Hematopoietic multipotent progenitor cell treated with erythropoietin and hydrocortisone succinate and interleukin-3 and kit ligand, for 15 days (in vitro differentiated cells): ENCODE results near the gene FHAD1.

Experiments
- DNase-seq: peaks from one replicate; pipeline ENCODE4 v3.0.0-alpha.2; 2015; ENCODE audit warnings: low spot score

FHAD1 gene

GRCh38 chr1:15218287-15219279 is 28.4 kb upstream of the FHAD1 start:
- no peak for DNase-seq

- DNase-seq: no peak
Observed at GRCh38 chr1:15219280-15220023, 27.6 kb upstream of the FHAD1 start.

DNA sequence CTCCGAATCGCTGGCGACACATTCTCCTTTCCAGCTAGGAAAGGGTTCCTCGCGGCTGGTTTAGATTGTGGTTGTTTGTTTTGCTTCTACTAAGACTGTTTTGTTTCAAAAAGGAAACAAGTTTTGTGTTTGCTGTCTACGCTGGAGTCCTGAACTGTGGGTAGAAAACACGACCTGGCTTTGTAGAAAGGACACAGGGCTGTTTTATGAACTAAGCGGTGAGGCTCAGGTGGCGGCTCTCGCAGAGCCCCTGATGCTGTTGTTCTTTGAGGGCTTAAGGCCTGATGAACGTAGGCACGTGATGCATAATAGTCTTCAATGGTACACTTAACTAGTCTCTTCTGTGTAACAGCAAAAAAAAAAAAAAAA is 27.0 kb upstream of the FHAD1 start:
- DNase-seq: no peak

DNA sequence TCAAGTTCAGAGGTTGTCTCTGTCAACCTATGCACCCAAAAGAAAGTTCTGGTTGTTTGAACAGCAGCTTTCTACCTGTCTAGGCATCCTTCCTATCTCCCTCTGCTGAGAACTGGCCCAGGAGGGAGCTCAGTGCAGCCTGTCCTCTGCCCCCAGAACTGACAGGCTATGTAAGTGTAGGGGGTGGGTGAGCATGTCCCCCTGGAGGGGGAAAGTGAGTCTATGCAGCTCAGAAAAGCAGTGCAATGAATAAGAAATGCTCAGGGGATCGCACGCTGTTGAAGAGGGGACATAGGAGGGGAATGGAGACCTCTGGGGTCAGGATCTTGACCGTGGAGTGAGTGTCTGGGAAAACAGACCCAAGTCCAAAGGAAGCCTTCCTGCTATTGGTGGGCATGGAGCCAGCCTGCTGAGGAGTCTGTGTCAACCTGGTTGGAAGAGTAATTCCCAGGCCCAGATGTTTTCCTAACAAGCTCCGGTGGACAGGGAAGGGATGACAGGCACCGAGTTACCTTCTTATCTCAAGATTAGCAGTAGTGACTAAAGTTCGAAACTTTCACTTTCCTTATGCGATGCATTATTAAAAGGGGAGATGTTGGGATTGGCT is 26.1 kb upstream of the FHAD1 start:
- no peak for DNase-seq

DNA sequence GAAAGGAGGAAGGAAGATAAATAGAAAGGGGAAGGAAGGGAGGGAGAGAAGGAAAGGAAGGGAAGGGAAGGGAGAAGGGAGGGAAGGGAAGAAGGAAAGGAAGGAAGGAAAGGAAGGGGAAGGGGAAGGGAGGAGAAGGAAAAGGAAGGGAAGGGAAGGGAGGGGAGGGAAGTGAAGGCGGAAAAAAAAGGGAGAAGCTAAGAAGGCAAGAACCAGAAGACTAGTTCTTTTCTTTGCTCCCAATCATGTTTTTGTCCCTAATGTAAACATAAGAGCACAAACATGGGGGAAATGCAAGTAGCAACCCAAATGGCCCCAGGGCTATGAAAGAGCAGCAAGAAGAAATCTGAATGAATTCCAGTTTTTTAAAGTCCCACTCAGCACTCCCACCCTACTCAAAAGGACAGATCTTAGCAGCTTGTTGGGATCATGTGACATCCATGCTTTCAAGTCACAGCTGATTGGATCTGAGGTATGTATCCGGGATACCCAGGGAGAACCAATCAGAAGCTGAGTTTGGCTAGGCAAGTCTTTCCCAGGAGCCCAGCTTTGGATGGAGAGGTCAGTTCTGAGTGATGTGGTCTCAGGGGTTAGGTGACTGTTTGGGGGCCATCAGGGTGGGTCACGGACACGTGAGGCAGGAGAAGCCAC is 24.2 kb upstream of the FHAD1 start:
- DNase-seq: no peak

GRCh38 chr1:15224259-15224869 is 22.7 kb upstream of the FHAD1 start:
- DNase-seq: no peak

DNA sequence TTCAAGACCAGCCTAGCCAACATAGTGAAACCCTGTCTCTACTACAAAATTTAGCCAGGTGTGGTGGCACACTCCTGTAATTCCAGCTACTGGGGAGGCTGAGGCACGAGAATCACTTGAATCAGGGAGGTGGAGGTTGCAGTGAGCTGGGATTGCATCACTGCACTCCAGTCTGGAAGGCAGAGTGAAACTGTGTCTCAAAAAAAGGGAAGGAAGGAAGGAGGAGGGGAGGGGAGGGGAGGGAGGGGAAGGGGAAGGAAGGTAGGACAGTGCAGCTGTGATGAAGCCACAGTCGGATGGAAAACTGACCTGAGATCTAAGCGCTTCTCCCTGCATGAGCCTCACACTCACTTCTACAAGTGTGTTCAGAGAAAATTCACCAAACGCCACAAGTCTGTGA is 22.0 kb upstream of the FHAD1 start:
- DNase-seq: no peak

- no peak for DNase-seq
Observed at GRCh38 chr1:15225461-15225860, 21.6 kb upstream of the FHAD1 start.

DNA sequence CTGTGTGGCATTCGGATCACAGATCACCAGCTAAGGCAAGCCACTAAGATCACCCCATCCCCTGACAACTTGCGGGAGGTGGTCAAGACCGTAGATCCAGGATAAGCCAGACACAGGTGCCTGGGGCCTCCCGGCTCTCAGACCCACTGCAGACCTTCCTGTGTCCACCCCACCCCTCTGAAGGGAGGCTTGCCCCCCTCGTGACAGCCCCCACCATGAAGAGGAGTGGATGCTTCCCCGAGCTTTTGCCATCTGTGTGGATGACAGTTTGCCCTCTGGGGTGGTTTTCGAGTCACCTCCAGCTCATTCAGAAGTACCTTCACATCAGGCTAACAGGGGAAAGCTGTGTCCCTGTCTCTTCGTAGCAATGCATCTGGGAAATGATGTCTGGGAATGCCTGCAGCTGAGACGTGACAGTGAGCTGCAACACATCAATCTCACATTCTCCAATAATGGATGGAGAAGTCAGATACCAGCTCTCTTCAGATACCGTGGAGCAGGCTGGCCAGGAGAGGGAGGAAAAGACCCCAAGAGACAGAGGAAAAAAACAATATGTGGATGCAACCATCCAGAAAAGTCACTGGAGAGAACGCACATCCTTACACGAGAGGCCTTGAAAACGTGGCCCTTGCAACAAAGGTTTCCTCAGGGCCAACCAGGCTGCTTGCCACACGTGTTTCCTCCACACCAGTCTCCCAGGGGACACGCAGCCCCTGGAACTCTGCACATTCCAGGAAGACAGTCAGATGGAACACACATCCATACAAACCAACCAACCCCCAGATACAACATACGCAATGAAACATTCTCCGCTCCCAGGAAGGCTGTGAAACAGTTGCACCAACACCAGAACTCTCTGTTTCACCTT is 20.4 kb upstream of the FHAD1 start:
- DNase-seq: no peak

DNA sequence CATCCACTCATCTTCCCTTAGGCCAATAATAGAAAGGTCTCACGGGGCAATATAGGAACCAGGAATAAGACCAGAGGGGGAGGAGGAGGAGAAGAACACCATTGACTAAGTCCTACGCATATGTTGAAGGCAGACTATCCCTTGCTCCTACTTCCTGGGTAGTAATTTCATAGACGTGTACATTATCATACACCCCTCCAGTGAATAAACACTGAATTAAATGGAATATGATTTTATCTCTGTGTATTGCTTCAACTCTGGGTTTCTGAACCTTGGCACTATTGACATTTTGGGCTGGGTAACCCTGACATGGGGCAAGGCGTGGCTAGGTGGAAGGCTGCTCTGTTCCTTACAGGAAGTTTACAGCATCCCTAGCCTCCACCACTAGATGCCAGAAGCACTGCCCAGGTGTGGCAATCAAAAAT is 17.3 kb upstream of the FHAD1 start:
- DNase-seq: no peak

DNA sequence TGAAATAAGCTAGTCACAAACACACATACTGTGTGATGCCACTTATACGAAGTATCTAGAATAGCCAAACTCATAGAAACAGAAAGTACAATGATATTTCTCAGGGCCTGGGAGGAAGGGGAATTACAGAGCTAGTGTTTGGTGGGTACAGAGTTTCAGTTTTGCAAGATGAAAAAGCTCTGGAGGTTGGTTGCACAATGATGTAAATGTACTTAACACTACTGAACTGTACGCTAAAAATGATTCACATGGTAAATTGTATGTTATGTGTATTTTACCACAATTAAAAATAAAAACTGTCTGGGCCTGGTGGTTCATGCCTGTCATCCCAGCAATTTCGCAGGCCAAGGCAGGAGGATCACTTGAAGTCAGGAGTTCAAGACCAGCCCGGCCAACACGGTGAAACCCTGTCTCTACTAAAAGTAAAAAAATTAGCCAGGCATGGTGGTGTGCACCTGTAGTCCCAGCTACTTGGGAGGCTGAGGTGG is 15.3 kb upstream of the FHAD1 start:
- DNase-seq: no peak

DNA sequence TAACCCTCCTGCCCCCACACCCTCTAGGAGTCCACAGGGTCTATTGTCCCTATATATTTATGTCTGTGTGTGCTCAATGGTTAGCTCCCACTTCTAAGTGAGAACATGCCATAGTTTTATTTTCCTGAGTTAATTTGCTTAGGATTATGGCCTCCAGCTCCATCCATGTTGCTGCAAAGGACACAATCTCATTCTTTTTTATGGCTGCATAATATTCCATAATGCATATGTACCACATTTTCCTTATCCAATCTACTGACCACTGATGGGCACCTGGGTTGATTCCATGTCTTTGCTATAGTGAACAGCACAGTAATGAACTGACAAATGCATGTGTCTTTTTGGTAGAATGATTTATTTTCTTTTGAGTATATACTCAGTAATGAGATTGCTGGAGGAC is 13.3 kb upstream of the FHAD1 start:
- no peak for DNase-seq

DNA sequence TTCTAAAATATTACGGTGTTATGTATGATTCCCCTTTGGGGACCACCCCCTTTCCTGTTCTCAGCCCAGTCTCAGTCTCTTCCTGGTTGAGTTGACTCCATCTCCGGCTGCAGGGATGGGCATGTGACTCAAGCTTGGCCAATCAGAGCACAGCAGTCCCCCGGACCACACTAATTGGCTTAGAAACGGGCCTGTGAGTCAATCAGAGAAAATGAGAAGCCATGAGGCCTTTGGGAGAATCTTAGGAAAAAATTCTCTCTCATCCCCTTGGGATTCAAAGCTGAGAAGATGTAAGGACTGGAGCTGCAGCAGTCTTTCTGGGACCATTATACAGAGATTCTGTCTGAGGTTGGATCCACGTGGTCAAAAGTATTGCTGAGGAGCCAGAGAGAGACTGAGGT is 10.7 kb upstream of the FHAD1 start:
- no peak for DNase-seq

GRCh38 chr1:15236746-15237145 is 10.3 kb upstream of the FHAD1 start:
- no peak for DNase-seq

DNA sequence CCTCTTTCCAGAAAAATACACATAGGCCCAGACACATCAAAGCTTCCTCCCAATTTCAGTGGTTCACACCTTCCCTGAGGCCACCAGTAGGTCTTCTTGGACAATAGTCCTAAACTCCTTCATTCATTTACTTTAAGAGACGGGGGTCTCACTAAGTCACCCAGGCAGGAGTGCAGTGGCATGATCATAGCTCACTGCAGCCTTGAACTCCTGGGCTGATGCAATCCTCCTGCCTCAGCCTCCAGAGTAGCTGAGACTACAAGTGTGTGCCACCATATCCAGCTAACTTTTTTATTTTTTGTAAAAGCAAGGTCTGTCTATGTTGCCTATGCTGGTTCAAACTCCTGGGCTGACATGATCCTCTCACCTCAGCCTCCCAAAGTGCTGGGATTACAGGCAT is 8.2 kb upstream of the FHAD1 start:
- DNase-seq: no peak

DNA sequence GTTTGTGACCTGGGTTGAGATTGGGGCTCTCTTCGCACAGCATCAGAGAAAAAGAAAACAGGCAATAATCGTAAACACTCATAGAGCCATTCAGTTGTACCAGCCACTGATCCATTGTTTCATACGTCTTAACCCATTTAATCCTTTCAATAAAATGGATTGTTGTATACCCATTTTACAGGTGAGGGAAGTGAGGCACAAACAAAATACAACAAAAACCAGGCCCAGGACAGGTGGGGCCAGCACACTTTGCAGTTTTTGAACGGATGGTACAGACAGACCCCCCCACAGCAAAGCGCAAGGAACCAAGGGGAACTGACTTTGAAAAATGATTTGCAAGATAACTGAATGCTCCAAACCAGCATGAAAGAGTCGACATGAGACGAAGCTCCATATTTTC is 4.3 kb upstream of the FHAD1 start:
- no peak for DNase-seq

- no peak for DNase-seq
Observed at GRCh38 chr1:15243275-15244043, 3.6 kb upstream of the FHAD1 start.

- DNase-seq: no peak
Observed at GRCh38 chr1:15244813-15245212, 2.2 kb upstream of the FHAD1 start.

DNA sequence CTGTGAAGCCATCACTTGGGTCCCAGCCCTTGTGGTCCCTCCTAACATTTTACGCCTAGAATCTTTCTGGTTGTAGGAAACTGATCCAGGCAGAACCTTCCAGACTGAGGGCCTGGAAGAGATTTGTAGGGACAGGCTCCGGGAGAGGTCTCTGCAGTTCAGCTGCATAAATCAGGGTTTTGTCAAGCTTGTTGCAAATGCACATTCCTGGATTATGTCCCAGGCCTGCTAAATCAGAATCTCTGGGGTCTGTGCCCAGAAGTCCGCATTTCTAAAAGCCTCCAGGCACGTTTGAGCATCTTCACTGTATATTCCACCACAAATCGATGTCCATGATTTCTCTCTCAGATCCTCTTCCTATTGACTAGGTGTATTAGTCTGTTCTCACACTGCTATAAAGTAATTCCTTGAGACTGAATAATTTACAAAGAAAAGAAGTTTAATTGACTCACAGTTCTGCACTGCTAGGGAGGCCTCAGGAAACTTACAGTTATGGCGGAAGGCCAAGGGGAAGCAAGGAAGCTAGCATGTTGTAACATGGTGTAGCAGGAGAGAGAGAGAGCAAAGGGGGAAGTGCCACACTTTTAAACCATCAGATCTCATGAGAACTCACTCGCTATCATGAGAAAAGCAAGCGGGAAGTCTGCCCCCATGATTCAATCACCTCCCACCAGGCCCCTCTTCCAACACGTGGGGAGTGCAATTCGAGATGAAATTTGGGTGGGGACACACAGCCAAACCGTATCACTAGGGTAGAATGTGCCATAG is 1.2 kb upstream of the FHAD1 start:
- no peak for DNase-seq
